CD1c-positive myeloid dendritic cell (primary cell): ENCODE data around the gene PC.

Experiments used
- DNase-seq: peaks from one replicate; pipeline ENCODE4 v3.0.0-alpha.2; 2016; ENCODE audit errors: extremely low spot score

PC gene

GRCh38 chr11:66909181-66909580 lies 49.0 kb downstream of the PC start:
- no peak for DNase-seq

GRCh38 chr11:66907751-66908630 lies 50.2 kb downstream of the PC start:
- no peak for DNase-seq

DNA sequence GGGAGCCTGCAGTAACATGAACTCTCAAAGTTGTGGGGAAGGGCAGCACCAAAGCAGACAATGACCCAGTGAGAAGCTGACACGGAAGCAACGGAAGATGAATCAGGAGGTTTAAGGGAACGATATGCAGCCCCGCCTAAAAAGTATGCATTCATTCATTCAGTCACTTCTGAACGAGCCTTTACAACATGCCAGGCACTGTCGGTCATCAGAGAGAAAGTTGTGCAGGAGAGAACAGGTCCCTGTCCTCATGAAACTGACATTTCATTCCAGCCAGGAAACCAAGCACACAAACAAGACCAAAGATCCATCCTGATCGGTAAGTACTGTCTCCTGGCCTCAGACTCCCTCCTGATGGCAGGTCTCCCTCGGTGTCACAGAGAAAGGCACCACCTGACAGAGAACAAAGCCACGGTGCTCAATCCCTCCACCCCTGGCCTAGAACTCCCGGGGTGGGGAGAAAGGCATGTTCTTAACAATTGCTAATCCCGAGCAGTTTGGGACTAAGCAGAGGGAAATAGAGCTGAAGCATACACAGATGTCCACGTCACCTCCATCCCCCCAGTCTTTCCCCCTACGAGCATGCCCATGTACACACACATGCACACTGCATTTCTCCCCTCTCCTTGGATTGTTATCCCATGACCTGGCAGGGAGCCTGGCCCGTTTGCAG lies 52.0 kb downstream of the PC start:
- DNase-seq: peak; percentile 36

GRCh38 chr11:66905631-66906030 lies 52.6 kb downstream of the PC start:
- DNase-seq: no peak

DNA sequence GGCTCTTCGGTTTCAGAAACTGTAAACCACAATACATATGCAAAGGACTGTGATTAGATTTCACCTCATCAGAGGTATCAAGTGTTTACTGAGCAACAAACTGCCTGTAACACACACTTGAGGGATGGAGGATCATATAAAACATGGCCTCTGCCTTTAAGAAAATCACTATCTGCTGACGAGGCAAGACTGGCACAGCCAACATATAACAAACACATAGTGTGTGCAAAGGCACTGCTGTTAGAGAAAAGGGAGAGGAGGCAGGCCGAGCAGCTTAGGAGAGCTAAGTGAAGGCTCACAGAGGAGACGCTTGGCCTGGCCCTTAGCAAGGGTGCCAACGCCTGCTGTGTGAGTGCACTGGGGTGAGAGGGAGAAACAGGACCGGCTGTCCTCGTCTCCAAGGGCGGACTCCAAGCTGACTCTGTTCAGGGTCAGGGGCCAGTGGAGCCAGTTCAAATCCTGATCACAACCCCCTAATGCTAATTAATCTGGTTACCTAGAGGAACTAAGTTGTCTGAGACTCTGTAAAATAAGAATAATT lies 53.1 kb downstream of the PC start:
- DNase-seq: no peak

GRCh38 chr11:66904561-66904960 lies 53.6 kb downstream of the PC start:
- no peak for DNase-seq

DNA sequence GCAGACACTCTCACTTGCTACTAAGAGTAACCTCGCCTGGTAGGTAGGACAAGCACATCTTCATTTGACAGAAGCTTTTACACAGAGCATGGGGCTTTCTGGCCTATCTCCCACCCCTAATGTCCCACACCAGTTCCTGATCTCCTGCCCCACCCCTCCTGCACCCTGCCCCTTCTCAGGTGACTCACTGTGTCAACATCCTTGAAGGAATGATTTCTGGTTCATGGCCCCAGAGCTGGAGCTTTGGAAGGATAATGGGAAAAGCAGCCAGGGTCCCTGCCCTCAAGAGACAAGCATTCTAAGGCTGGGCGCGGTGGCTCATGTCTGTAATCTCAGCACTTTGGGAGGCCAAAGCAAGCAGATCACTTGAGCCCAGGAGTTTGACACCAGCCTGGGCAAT lies 54.1 kb downstream of the PC start:
- DNase-seq: no peak

GRCh38 chr11:66902486-66903177 lies 55.6 kb downstream of the PC start:
- no peak for DNase-seq

GRCh38 chr11:66901964-66902390 lies 56.2 kb downstream of the PC start:
- DNase-seq: no peak

- DNase-seq: no peak
These were observed 64.0 kb downstream of the PC start for GRCh38 chr11:66894141-66894540.

- DNase-seq: no peak
These were observed 65.3 kb downstream of the PC start for GRCh38 chr11:66892911-66893310.

DNA sequence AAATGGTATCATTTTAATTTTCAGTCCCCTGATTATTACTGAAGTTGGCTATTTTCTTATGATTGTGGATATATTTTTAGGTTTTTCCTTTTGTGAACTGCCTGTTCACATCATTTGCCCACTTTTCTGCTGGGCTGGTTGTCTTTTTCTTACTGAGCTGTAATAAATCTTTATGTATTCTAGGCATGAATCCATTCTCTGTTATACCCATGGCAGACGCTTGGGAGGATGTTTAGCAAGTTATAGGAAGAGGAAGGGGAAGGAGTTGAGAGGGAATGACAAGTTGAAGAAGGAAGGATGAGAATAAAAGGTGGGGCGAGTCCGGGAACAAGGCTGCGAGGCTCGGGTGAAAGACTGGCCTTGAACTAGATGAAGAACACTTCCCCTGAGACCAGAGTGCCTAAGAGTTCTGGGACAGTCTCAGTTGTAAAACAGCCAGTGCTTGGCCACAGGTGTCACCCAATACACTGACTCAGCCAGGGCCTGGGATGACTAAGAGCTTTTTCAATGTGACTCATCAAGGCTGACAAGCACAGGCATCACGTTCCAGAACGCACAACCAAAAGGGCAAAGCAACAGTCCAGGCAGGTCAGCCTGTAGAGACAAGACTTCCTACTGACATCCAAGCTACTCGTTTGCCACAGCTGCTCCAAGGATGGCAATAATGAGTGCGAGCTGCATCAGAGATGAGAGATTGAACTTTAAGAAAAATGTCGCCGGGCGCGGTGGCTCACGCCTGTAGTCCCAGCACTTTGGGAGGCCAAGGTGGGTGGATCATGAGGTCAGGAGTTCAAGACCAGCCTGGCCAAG lies 66.1 kb downstream of the PC start:
- peak; percentile 36 for DNase-seq

- no peak for DNase-seq
These were observed 68.2 kb downstream of the PC start for GRCh38 chr11:66889960-66890359.

- no peak for DNase-seq
These were observed 69.9 kb downstream of the PC start for GRCh38 chr11:66888282-66888681.

- no peak for DNase-seq
These were observed 70.7 kb downstream of the PC start for GRCh38 chr11:66887526-66887925.

GRCh38 chr11:66886671-66887221 lies 71.4 kb downstream of the PC start:
- DNase-seq: no peak

- no peak for DNase-seq
These were observed 72.2 kb downstream of the PC start for GRCh38 chr11:66885950-66886440.

DNA sequence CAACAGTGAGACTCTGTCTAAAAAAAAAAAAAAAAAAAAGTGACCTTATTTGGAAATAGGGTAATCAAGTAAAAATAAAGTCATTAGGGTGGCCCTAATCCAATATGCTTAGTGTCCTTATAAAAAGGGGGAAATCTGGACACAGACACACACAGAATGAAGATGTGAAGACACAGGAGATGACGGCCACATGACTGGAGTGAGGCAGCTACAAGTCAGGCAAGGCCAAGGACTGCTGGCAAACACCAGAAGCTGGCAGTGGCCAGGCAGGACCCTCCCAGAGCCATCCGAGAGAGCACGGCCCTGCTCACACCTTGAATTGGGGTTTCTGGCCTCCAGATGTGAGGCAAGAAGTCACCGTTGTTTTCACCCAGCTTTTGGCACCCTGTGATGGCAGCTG lies 72.7 kb downstream of the PC start:
- DNase-seq: no peak

DNA sequence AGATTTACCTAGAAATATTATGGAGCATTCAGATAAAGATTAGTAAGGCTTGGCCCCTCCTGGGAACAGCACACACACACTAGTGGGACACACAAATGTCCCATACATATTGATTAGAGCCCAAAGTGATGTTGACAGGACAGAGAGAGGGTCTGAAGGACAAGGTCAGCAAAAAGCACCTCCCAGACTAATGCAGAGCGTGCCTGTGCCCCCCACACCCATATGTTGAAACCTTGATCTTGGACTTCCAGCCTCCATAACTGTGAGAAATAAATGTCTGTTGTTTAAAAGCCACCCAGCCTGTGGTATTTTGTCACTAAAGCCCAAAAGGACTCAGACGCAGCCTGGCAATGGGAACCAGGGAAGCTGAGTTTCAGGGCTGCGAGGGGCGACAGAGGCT lies 73.7 kb downstream of the PC start:
- DNase-seq: no peak

DNA sequence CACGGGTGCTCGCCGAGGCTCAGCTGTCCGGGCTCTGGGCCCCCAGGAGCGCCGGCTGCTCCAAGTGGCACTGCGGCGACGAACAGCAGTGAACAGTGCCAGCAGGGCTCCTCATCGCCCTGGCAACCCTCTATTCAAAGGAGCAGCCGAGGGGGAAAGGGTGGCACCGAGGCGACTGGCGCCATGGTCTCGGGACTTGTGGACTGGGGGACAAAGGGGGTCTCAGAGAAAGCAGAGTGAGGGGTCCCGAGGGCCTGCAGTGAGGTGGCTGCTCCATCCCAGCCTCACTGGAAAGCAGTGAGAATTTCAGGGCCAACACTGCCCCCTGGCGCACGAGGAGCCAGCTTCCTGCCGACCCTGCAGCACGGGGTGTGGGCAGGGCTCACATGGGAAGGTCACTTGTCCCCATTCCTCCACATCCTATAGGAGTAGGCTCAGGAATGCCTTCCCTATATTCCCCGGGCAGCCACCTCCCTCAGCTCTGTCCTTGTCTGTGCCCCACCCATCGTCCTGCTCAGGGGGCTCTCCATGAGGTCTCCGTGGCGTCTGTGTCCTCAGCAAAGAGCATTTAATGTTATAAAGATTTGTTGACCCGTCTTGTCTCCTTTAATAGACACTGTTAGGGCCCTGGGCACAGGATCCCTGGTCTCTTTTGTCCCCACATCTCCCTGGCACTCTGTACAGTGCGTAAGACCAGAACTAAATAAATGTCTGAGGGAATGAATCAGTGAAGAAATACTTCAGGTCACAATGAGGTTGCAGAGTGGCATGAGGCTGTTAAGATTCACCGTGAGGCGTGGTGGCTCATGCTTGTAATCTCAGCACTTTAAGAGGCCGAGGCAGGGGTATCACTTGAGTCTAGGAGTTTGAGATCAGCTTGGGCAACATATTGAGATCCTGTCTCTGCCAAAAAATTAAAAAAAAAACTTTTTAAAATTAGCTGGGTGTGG lies 74.9 kb downstream of the PC start:
- peak; percentile 61 for DNase-seq
